Stomach (tissue), 9 donors: Measurements from ENCODE around the gene C9orf50. TPM values are rescaled to one million over a fixed set of nuclear protein-coding genes. Genes with fewer than 3 reads are reported as not detected.
A peak's percentile ranks its signal among the peaks of the same experiment; 100 is the strongest.

Experiments used
- DNase-seq, 2 donors: peaks; one replicate each; pipeline versions ENCODE4 v3.0.0 to v3.0.0-alpha.2; 2013 to 2019
- H3K27ac ChIP-seq, 5 donors: fragments of 200-600 bp in 4 of 5; sonication (generic) in 4 of 5; one replicate each; pipeline ENCODE4 v1.5.1; 2013 to 2019; ENCODE audit warnings: mild to moderate bottlenecking in 1 of 5, moderate library complexity in 1 of 5
- H3K27me3 ChIP-seq, 3 donors: fragments of 200-600 bp; sonication (generic); one replicate each; pipeline ENCODE4 v1.5.1; 2017 to 2019; ENCODE audit warnings: mixed run types in 1 of 3
- H3K36me3 ChIP-seq, 4 donors: fragments of 200-600 bp; sonication (generic); 1 replicate in 3 of 4; 2 replicates in 1 of 4; pipeline ENCODE4 v1.5.1; 2016 to 2019
- H3K4me1 ChIP-seq, 4 donors: fragments of 200-600 bp; sonication (generic); one replicate each; pipeline ENCODE4 v1.5.1; 2016 to 2019
- H3K4me3 ChIP-seq, 4 donors: fragments of 200-600 bp; sonication (generic) in 3 of 4; one replicate each; pipeline ENCODE4 v1.5.1; 2016 to 2019; ENCODE audit warnings: mild to moderate bottlenecking in 1 of 4
- H3K9me3 ChIP-seq, 4 donors: fragments of 200-600 bp; sonication (generic); one replicate each; pipeline ENCODE4 v1.5.1; 2016 to 2019
- CTCF ChIP-seq, 7 experiments: fragments of 450-650 bp in 4 of 7; fragments of 200-600 bp in 3 of 7; sonication (generic) in 3 of 7; IDR thresholded peaks; one replicate each; pipeline ENCODE4 v1.5.1; 2016 to 2019; ENCODE audit warnings: antibody characterized with exemption in 7 of 7, control low read depth in 2 of 7, mild to moderate bottlenecking in 1 of 7
- EP300 ChIP-seq: sonication (generic); formaldehyde crosslinking; IDR thresholded peaks from one replicate; pipeline ENCODE4 v1.6.1; 2017; ENCODE audit warnings: antibody characterized with exemption
- POLR2A ChIP-seq, 4 donors: fragments of 450-650 bp; IDR thresholded peaks; one replicate each; pipeline ENCODE4 v1.6.1; 2016; ENCODE audit warnings: antibody characterized with exemption in 4 of 4, control low read depth in 2 of 4, mild to moderate bottlenecking in 1 of 4, moderate library complexity in 1 of 4
- POLR2AphosphoS5 ChIP-seq, 3 donors: sonication (generic); formaldehyde crosslinking; IDR thresholded peaks; one replicate each; pipeline ENCODE4 v1.6.1; 2016; ENCODE audit warnings: antibody characterized with exemption in 3 of 3
- WGBS, 5 donors: extraction: QIAGEN DNeasy Blood & Tissue Kit in 3 of 5; methylation state at CpG; one replicate each; pipeline versions ENCODE4 v1.1.5 to v1.1.7; 2013 to 2018; 5-methylcytosine and 5-hydroxymethylcytosine counted together
- intact Hi-C: fragments of 100-400 bp; cut with DNase I; formaldehyde crosslinking; loops from one replicate; pipeline ENCODE4 v1.15.1; 2023; ENCODE audit warnings: low total_unique reads
- polyA plus RNA-seq, 3 donors: library from polyadenylated mRNA; stranded (reverse); fragments of 200-250 nt; gene quantifications; one replicate each; pipeline ENCODE4 v1.2.3, GENCODE V29; 2013
- total RNA-seq, 5 donors: library from RNA; depleted of rRNA; stranded (reverse); fragments of >200 nt; gene quantifications; one replicate each; pipeline versions ENCODE4 v1.1.0 to v1.2.3, GENCODE V29; 2014 to 2016
- donor health status: healthy with polysubstance abuse.
- donor health status: Bipolar disorder and iron deficiency.
- donor health status: healthy.

Gene C9orf50
- total and polyA plus RNA-seq, 8 donors: 0.13 TPM; not detected in 7

GRCh38 chr9:129606161-129607026, 14.5 kb downstream of the C9orf50 start:
- WGBS, 5 donors: 55 to 74% (median 64%) methylated on average over 12 to 15 of the region's 15 CpGs
- intact Hi-C loops: loop anchor here (10.0 kb wide), 1 partner anchor 112 kb away; no protein-coding TSS in a partner anchor

GRCh38 chr9:129604766-129605163, 16.1 kb downstream of the C9orf50 start:
- Histone ChIP-seq H3K4me3 (no peak overlapping the region), H3K27me3 (no peaks in the 10 kb centered on the region), H3K36me3 (no peaks in the 10 kb centered on the region), H3K9me3 (no peaks in the 10 kb centered on the region), H3K4me1 (peaks cover 29 to 43% (median 36%) of the 10 kb centered on the region in 4 donors), H3K27ac (no peak overlapping the region)
- TF ChIP-seq POLR2A (IDR thresholded peaks at IDR 0.05): no peak
- intact Hi-C loops: loop anchor here (10.0 kb wide), 1 partner anchor 110 kb away; no protein-coding TSS in a partner anchor
- WGBS, 5 donors: 51 to 67% (median 55%) methylated on average over 8 of the region's 8 CpGs
- DNase-seq: no peak

More at GRCh38 chr9:129606161-129607026, 14.5 kb downstream of the C9orf50 start:
- H3K36me3 ChIP-seq: no peaks in the 10 kb centered on the region
- TF ChIP-seq CTCF (IDR thresholded peaks at IDR 0.05): no peak
- no peak for TF ChIP-seq POLR2AphosphoS5 (IDR thresholded peaks at IDR 0.05)
- no peak for TF ChIP-seq POLR2A (IDR thresholded peaks at IDR 0.05)
- TF ChIP-seq EP300: no peak
- no peaks in the 10 kb centered on the region for H3K27me3 ChIP-seq
- peak overlapping the region; percentile 89 to 98 (median 94) for H3K27ac ChIP-seq
- DNase-seq: peak in 1 of 2 donors; percentile 53
- peaks cover 37 to 58% (median 51%) of the 10 kb centered on the region in 4 donors for H3K4me1 ChIP-seq
- no peaks in the 10 kb centered on the region for H3K9me3 ChIP-seq
- H3K4me3 ChIP-seq: no peak overlapping the region

- WGBS, 5 donors: 73 to 84% (median 81%) methylated on average over 10 to 12 of the region's 12 CpGs
- intact Hi-C loops: loop anchor here (10.0 kb wide), 1 partner anchor 109 kb away; no protein-coding TSS in a partner anchor
- Histone ChIP-seq H3K27ac (no peak overlapping the region), H3K9me3 (no peaks in the 10 kb centered on the region), H3K27me3 (no peaks in the 10 kb centered on the region), H3K4me1 (peaks cover 24 to 38% (median 31%) of the 10 kb centered on the region in 4 donors), H3K36me3 (no peaks in the 10 kb centered on the region), H3K4me3 (no peak overlapping the region)
- no peak for DNase-seq
- no peak for TF ChIP-seq CTCF (IDR thresholded peaks at IDR 0.05)
- TF ChIP-seq EP300: no peak
- TF ChIP-seq POLR2AphosphoS5 (IDR thresholded peaks at IDR 0.05): no peak
- no peak for TF ChIP-seq POLR2A (IDR thresholded peaks at IDR 0.05)
Observed at GRCh38 chr9:129604056-129604765, 16.7 kb downstream of the C9orf50 start.

- peaks cover 15 to 32% (median 25%) of the 10 kb centered on the region in 4 donors for H3K4me1 ChIP-seq
- no peak for TF ChIP-seq CTCF (IDR thresholded peaks at IDR 0.05)
- TF ChIP-seq EP300: no peak
- no peak for TF ChIP-seq POLR2AphosphoS5 (IDR thresholded peaks at IDR 0.05)
- no peak for TF ChIP-seq POLR2A (IDR thresholded peaks at IDR 0.05)
- no peaks in the 10 kb centered on the region for H3K27me3 ChIP-seq
Observed at GRCh38 chr9:129602598-129603415, 18.1 kb downstream of the C9orf50 start.

More at GRCh38 chr9:129602598-129603415, 18.1 kb downstream of the C9orf50 start:
- intact Hi-C loops: loop anchor here (10.0 kb wide), 1 partner anchor 108 kb away; no protein-coding TSS in a partner anchor
- Histone ChIP-seq H3K27ac (peak overlapping the region in 1 of 5 donors; percentile 18), H3K36me3 (no peaks in the 10 kb centered on the region), H3K4me3 (no peak overlapping the region), H3K9me3 (no peaks in the 10 kb centered on the region)
- 20 to 66% (median 63%) methylated on average over 5 to 10 of the region's 10 CpGs for WGBS, 5 donors
- DNase-seq: peak in 1 of 2 donors; percentile 59
